Measurements from ENCODE around the gene MAP3K6.

DNA sequence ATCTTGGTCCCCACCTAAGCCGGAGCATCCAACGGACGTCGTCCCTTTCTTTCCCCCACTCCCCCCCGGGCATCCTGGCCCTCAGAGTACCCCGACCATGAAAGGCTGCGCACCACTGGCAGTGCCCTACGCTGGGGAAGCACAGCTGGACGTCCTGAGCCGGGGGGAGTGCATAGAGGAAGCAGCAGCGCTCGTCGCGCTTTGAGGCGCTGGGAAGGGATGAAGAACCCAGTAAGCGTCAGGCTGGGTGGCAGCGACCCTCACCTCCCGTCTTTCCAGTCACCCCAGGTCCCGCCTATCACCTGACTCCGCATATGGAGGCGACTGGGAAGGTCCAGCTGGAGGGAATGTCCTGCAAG lies 5.7 kb downstream of the MAP3K6 start:
- no peak for TF ChIP-seq TAF1 (IDR thresholded peaks at IDR 0.05; ENCODE audit: low read depth)
- no peak for TF ChIP-seq POLR2AphosphoS5 (IDR thresholded peaks at IDR 0.05)
- no peak for TF ChIP-seq CTCF (IDR thresholded peaks at IDR 0.05; ENCODE audit: poor library complexity, severe bottlenecking)
- TF ChIP-seq MXI1 (conservative IDR thresholded peaks at IDR 0.05; ENCODE audit: poor library complexity, severe bottlenecking): no peak
- no peak for TF ChIP-seq EP300 (conservative IDR thresholded peaks at IDR 0.05; ENCODE audit: poor library complexity, severe bottlenecking)
- TF ChIP-seq EZH2 (IDR thresholded peaks at IDR 0.05; ENCODE audit: borderline replicate concordance, insufficient read depth, low read length, poor library complexity, severe bottlenecking): no peak
- TF ChIP-seq, protein P1, sequence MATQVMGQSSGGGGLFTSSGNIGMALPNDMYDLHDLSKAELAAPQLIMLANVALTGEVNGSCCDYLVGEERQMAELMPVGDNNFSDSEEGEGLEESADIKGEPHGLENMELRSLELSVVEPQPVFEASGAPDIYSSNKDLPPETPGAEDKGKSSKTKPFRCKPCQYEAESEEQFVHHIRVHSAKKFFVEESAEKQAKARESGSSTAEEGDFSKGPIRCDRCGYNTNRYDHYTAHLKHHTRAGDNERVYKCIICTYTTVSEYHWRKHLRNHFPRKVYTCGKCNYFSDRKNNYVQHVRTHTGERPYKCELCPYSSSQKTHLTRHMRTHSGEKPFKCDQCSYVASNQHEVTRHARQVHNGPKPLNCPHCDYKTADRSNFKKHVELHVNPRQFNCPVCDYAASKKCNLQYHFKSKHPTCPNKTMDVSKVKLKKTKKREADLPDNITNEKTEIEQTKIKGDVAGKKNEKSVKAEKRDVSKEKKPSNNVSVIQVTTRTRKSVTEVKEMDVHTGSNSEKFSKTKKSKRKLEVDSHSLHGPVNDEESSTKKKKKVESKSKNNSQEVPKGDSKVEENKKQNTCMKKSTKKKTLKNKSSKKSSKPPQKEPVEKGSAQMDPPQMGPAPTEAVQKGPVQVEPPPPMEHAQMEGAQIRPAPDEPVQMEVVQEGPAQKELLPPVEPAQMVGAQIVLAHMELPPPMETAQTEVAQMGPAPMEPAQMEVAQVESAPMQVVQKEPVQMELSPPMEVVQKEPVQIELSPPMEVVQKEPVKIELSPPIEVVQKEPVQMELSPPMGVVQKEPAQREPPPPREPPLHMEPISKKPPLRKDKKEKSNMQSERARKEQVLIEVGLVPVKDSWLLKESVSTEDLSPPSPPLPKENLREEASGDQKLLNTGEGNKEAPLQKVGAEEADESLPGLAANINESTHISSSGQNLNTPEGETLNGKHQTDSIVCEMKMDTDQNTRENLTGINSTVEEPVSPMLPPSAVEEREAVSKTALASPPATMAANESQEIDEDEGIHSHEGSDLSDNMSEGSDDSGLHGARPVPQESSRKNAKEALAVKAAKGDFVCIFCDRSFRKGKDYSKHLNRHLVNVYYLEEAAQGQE (IDR thresholded peaks at IDR 0.05; ENCODE audit: borderline replicate concordance): no peak
- no peak for TF ChIP-seq RAD21 (conservative IDR thresholded peaks at IDR 0.05)
- no peak for TF ChIP-seq SMC3 (conservative IDR thresholded peaks at IDR 0.05; ENCODE audit: poor library complexity)

All from neural cell (in vitro differentiated cells).